Stimulated activated CD8-positive, alpha-beta memory T cell treated with anti-CD3 and anti-CD28 coated beads, Interleukin-4, amount 100 ng/mL, for 4 hours (primary cell): ENCODE measurements around the gene NR1D1.

Experiments used
- DNase-seq, 2 donors: peaks; one replicate each; pipeline ENCODE4 v3.0.0-alpha.2; 2020; ENCODE audit warnings: low read depth in 2 of 2, low spot score in 1 of 2

NR1D1 gene

GRCh38 chr17:40111221-40112128 is 11.1 kb upstream of the NR1D1 start:
- peak in 1 of 2 donors; percentile 47 for DNase-seq

GRCh38 chr17:40110026-40110845 is 9.8 kb upstream of the NR1D1 start:
- no peak for DNase-seq

- no peak for DNase-seq
Measured at GRCh38 chr17:40108970-40109824, 8.8 kb upstream of the NR1D1 start.

GRCh38 chr17:40107522-40108174 is 7.3 kb upstream of the NR1D1 start:
- no peak for DNase-seq

- DNase-seq: no peak
Measured at GRCh38 chr17:40106760-40107521, 6.6 kb upstream of the NR1D1 start.

- no peak for DNase-seq
Measured at GRCh38 chr17:40105861-40106759, 5.7 kb upstream of the NR1D1 start.

GRCh38 chr17:40104594-40105486 is 4.5 kb upstream of the NR1D1 start:
- no peak for DNase-seq

GRCh38 chr17:40103688-40104087 is 3.3 kb upstream of the NR1D1 start:
- no peak for DNase-seq

- DNase-seq: no peak
Measured at GRCh38 chr17:40103071-40103661, 2.8 kb upstream of the NR1D1 start.

- DNase-seq: no peak
Measured at GRCh38 chr17:40101367-40102210, 1.2 kb upstream of the NR1D1 start.

GRCh38 chr17:40100669-40101366 is 429 bp upstream of the NR1D1 start:
- DNase-seq: peak; percentile 77 to 84

- DNase-seq: no peak
Measured at GRCh38 chr17:40099619-40100418, 570 bp downstream of the NR1D1 start.

GRCh38 chr17:40098846-40099618 is 1.4 kb downstream of the NR1D1 start:
- DNase-seq: peak; percentile 98 to 99
